SK-N-SH (cell line): Measurements from ENCODE around the gene ZNF473. TPM values are rescaled to one million over a fixed set of nuclear protein-coding genes. Genes with fewer than 3 reads are reported as not detected.

Source experiments
- CTCF ChIA-PET: fragments of 300-600, 350-600 bp; formaldehyde crosslinking; extraction: SDS; loops from one replicate; lab custom pipeline; 2021; lab: Yijun Ruan, JAX
- POLR2A ChIA-PET: fragments of 350-600 bp; sonication (Branson Sonifier 250); formaldehyde crosslinking; extraction: SDS; loops from one replicate; lab custom pipeline; 2020; ENCODE audit warnings: antibody characterized with exemption, inconsistent platforms; lab: Yijun Ruan, JAX
- DNase-seq: peaks from one replicate; pipeline ENCODE4 v3.0.0; 2012
- H2AFZ ChIP-seq: fragments of 200-600 bp; sonication (generic); 2 replicates; pipeline ENCODE4 v1.8.1; 2016; ENCODE audit warnings: antibody characterized with exemption, mild to moderate bottlenecking, low read depth
- H3F3A ChIP-seq: fragments of 200-600 bp; sonication (generic); replicated peaks from 2 replicates; pipeline ENCODE3; 2016; ENCODE audit warnings: antibody characterized with exemption, mild to moderate bottlenecking; ENCODE audit not compliant: insufficient read depth
- H3K27ac ChIP-seq, 2 experiments: fragments of 200-500 bp in 1 of 2; fragments of 200-600 bp in 1 of 2; sonication (Bioruptor generic) in 1 of 2; sonication (generic), shearing (Covaris generic) in 1 of 2; 2 replicates each; pipeline versions ENCODE4 v1.5.1 to v1.6.1; 2014 to 2016; ENCODE audit warnings: low read depth in 2 of 2, inconsistent platforms in 1 of 2, low read length in 1 of 2, mild to moderate bottlenecking in 1 of 2, mixed read lengths in 1 of 2
- H3K27me3 ChIP-seq: fragments of 200-600 bp; sonication (generic), shearing (Covaris generic); 2 replicates; pipeline ENCODE4 v1.6.1; 2016; ENCODE audit warnings: mixed run types; ENCODE audit not compliant: insufficient read depth
- H3K36me3 ChIP-seq, 2 experiments: fragments of 200-500 bp in 1 of 2; fragments of 200-600 bp in 1 of 2; sonication (Bioruptor generic) in 1 of 2; sonication (generic) in 1 of 2; replicated peaks in 1 of 2; 2 replicates each; pipeline versions ENCODE3 to v1.5.1; 2014 to 2016; ENCODE audit warnings: low read length in 1 of 2, mild to moderate bottlenecking in 1 of 2; ENCODE audit not compliant: insufficient read depth in 2 of 2, control insufficient read depth in 1 of 2
- H3K4me1 ChIP-seq, 2 experiments: fragments of 200-500 bp in 1 of 2; fragments of 200-600 bp in 1 of 2; sonication (Bioruptor generic) in 1 of 2; sonication (generic), shearing (Covaris generic) in 1 of 2; 2 replicates each; pipeline versions ENCODE4 v1.5.1 to v1.6.1; 2014 to 2016; ENCODE audit warnings: low read depth in 1 of 2, low read length in 1 of 2, mixed run types in 1 of 2; ENCODE audit not compliant: insufficient read depth in 2 of 2, control insufficient read depth in 1 of 2
- H3K4me2 ChIP-seq: fragments of 200-600 bp; sonication (generic), shearing (Covaris generic); 2 replicates; pipeline ENCODE4 v1.6.1; 2017; ENCODE audit warnings: mixed run types
- H3K4me3 ChIP-seq, 2 experiments: fragments of 200-500 bp in 1 of 2; fragments of 200-600 bp in 1 of 2; sonication (Bioruptor generic) in 1 of 2; sonication (generic), shearing (Covaris generic) in 1 of 2; 2 replicates each; pipeline versions ENCODE4 v1.5.1 to v1.8.1; 2014 to 2016; ENCODE audit warnings: low read depth in 2 of 2, inconsistent platforms in 1 of 2, low read length in 1 of 2, mild to moderate bottlenecking in 1 of 2, mixed read lengths in 1 of 2, moderate library complexity in 1 of 2
- H3K79me2 ChIP-seq: fragments of 200-600 bp; sonication (generic); 2 replicates; pipeline ENCODE4 v1.8.1; 2017; ENCODE audit warnings: mild to moderate bottlenecking; ENCODE audit not compliant: insufficient read depth
- H3K9ac ChIP-seq: fragments of 200-600 bp; sonication (generic); 2 replicates; pipeline ENCODE4 v1.6.1; 2017; ENCODE audit warnings: mixed run types
- H3K9me2 ChIP-seq: fragments of 200-600 bp; sonication (generic); 2 replicates; pipeline ENCODE4 v1.6.1; 2017; ENCODE audit warnings: mixed run types
- H3K9me3 ChIP-seq: fragments of 200-600 bp; sonication (generic); 2 replicates; pipeline ENCODE4 v1.6.1; 2017; ENCODE audit warnings: mixed run types, mild to moderate bottlenecking, moderate library complexity
- H4K20me1 ChIP-seq: fragments of 200-600 bp; sonication (generic); 2 replicates; pipeline ENCODE4 v1.6.1; 2017; ENCODE audit warnings: mild to moderate bottlenecking, mixed run types; ENCODE audit not compliant: insufficient read depth
- CTCF ChIP-seq: fragments of 200-600 bp; sonication (generic); IDR thresholded peaks from 2 replicates; pipeline ENCODE4 v1.6.1; 2017; ENCODE audit warnings: antibody characterized with exemption, mild to moderate bottlenecking, moderate library complexity
- ELF1 ChIP-seq: IDR thresholded peaks from 2 replicates; pipeline ENCODE4 v1.4.0; 2012
- FOSL2 ChIP-seq: IDR thresholded peaks from 2 replicates; pipeline ENCODE4 v1.4.0; 2012; ENCODE audit warnings: low read depth, mild to moderate bottlenecking, moderate library complexity, borderline replicate concordance
- FOXM1 ChIP-seq: IDR thresholded peaks from 2 replicates; pipeline ENCODE4 v1.4.0; 2012; ENCODE audit warnings: low read depth, mild to moderate bottlenecking
- GABPA ChIP-seq: IDR thresholded peaks from 2 replicates; pipeline ENCODE4 v1.4.0; 2012; ENCODE audit warnings: low read depth, mild to moderate bottlenecking
- GATA2 ChIP-seq: sonication (generic); formaldehyde crosslinking; IDR thresholded peaks from 2 replicates; pipeline ENCODE4 v1.5.0; 2020; ENCODE audit warnings: mild to moderate bottlenecking, missing genetic modification reagents
- IRF3 ChIP-seq: fragments of 150-350 bp; IDR thresholded peaks from 2 replicates; pipeline ENCODE4 v1.6.1; 2016; ENCODE audit warnings: mild to moderate bottlenecking, low read depth, low read length
- MAX ChIP-seq: IDR thresholded peaks from 2 replicates; pipeline ENCODE4 v1.4.0; 2012; ENCODE audit warnings: low read depth
- MXI1 ChIP-seq: IDR thresholded peaks from 2 replicates; pipeline ENCODE4 v1.6.1; 2012; ENCODE audit warnings: mild to moderate bottlenecking, low read depth, low read length, improper control_type of control experiment
- NRF1 ChIP-seq: IDR thresholded peaks from 2 replicates; pipeline ENCODE4 v1.6.1; 2012; ENCODE audit warnings: low read depth, mild to moderate bottlenecking, low read length
- POLR2AphosphoS5 ChIP-seq: IDR thresholded peaks from 2 replicates; pipeline ENCODE4 v1.6.1; 2012; ENCODE audit warnings: low read depth, low read length
- RAD21 ChIP-seq: IDR thresholded peaks from 2 replicates; pipeline ENCODE4 v1.6.1; 2012; ENCODE audit warnings: mild to moderate bottlenecking, low read length
- RCOR1 ChIP-seq: fragments of 150-350 bp; IDR thresholded peaks from 2 replicates; pipeline ENCODE4 v1.6.1; 2017; ENCODE audit warnings: antibody characterized with exemption, low read length
- SIN3A ChIP-seq: IDR thresholded peaks from 2 replicates; pipeline ENCODE4 v1.6.1; 2012; ENCODE audit warnings: low read depth, mild to moderate bottlenecking, low read length, moderate library complexity, borderline replicate concordance
- TAF1 ChIP-seq: IDR thresholded peaks from 2 replicates; pipeline ENCODE4 v1.6.1; 2012; ENCODE audit warnings: low read depth, mild to moderate bottlenecking, low read length, moderate library complexity, borderline replicate concordance
- USF1 ChIP-seq: IDR thresholded peaks from 2 replicates; pipeline ENCODE4 v1.4.0; 2012; ENCODE audit warnings: low read depth, borderline replicate concordance
- YY1 ChIP-seq: IDR thresholded peaks from 2 replicates; pipeline ENCODE4 v1.4.0; 2012; ENCODE audit warnings: low read depth, mild to moderate bottlenecking
- ZBTB33 ChIP-seq: IDR thresholded peaks from 2 replicates; pipeline ENCODE4 v1.4.0; 2012; ENCODE audit warnings: low read depth, borderline replicate concordance
- WGBS: methylation state at CpG from one replicate; pipeline ENCODE4 v1.1.6; 2017; ENCODE audit warnings: low lambda C conversion rate; 5-methylcytosine and 5-hydroxymethylcytosine counted together
- polyA plus RNA-seq, 3 experiments: library from polyadenylated mRNA; depleted of rRNA; stranded (reverse); fragments of >200 nt; gene quantifications; 2 replicates each; pipeline ENCODE4 v1.2.3, GENCODE V29; 2012

The ZNF473 gene
- polyA plus RNA-seq, 1 of the 3 experiments (the other 2 are of a cell fraction), result 5.4 TPM

- ChIA-PET POLR2A (interaction anchor here (1.7 kb wide), 1 partner anchor 12 kb away, joined by 3 read pairs; no protein-coding TSS in a partner anchor), CTCF (interaction anchor here (0.6 to 1.9 kb wide), 10 partner anchors 8 to 281 kb away, joined by 3 to 8 read pairs (median 3); partner anchors contain the start of genes KCNC3, VRK3 and ZNF473)
- H3F3A ChIP-seq, result no peaks in the 10 kb centered on the region
- H3K27me3 ChIP-seq, result no peaks in the 10 kb centered on the region
- no peaks in the 10 kb centered on the region for H3K79me2 ChIP-seq
- no peak for DNase-seq
- 100% methylated on average over 4 of the region's 4 CpGs for WGBS
- no peak overlapping the region for H2AFZ ChIP-seq
- H3K36me3 ChIP-seq, result peaks cover 49 to 52% of the 10 kb centered on the region in 2 experiments
- peaks cover 0 to 8% of the 10 kb centered on the region in 2 experiments; a peak in 1 of 4 replicates for H3K4me1 ChIP-seq
- H4K20me1 ChIP-seq, result no peaks in the 10 kb centered on the region
- no peak overlapping the region for H3K4me2 ChIP-seq
- H3K27ac ChIP-seq, result no peak overlapping the region
- H3K4me3 ChIP-seq, result no peak overlapping the region
- no peaks in the 10 kb centered on the region for H3K9me2 ChIP-seq
- H3K9ac ChIP-seq, result no peak overlapping the region
- H3K9me3 ChIP-seq, result peaks cover 11% of the 10 kb centered on the region; the same call in 1 of the 2 replicates
- TF ChIP-seq SIN3A (no peak), MXI1 (no peak), POLR2AphosphoS5 (no peak), NRF1 (no peak), RCOR1 (no peak), MAX (no peak), USF1 (no peak), GATA2 (CRISPR knock-in tag) (no peak), TAF1 (no peak), IRF3 (no peak), GABPA (no peak), YY1 (no peak), CTCF (no peak), ELF1 (no peak), FOSL2 (no peak), FOXM1 (no peak), RAD21 (no peak), ZBTB33 (no peak)
- TF ChIP-seq, all 33 proteins: peak for 0
Measured at GRCh38 chr19:50047671-50048070, 21.9 kb downstream of the ZNF473 start.
